ENCODE data around the gene TANK. TPM values are rescaled to one million over a fixed set of nuclear protein-coding genes. Genes with fewer than 3 reads are reported as not detected.

The TANK gene
- total and polyA plus RNA-seq, 2 of the 13 experiments (the other 11 are each of a cell fraction or from before 2014, with no cell fraction given), result 66.9 to 96.1 TPM

- TF ChIP-seq SOX6 (IDR thresholded peaks at IDR 0.05), result no peak
- peak; percentile 96 for TF ChIP-seq SOX6 (CRISPR knock-in tag; IDR thresholded peaks at IDR 0.05)
- peak; percentile 67; the same call in 1 of the 2 replicates for TF ChIP-seq ZSCAN21 (CRISPR knock-in tag; IDR thresholded peaks at IDR 0.05; ENCODE audit: borderline replicate concordance)
- TF ChIP-seq ZBED4 (CRISPR knock-in tag; IDR thresholded peaks at IDR 0.05; ENCODE audit: borderline replicate concordance), result peak; percentile 63; the same call in 1 of the 2 replicates
- TF ChIP-seq, protein P1, sequence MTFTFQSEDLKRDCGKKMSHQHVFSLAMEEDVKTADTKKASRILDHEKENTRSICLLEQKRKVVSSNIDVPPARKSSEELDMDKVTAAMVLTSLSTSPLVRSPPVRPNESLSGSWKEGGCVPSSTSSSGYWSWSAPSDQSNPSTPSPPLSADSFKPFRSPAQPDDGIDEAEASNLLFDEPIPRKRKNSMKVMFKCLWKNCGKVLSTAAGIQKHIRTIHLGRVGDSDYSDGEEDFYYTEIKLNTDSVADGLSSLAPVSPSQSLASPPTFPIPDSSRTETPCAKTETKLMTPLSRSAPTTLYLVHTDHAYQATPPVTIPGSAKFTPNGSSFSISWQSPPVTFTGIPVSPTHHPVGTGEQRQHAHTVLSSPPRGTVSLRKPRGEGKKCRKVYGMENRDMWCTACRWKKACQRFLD (CRISPR knock-in tag; IDR thresholded peaks at IDR 0.05; ENCODE audit: borderline replicate concordance), result peak; percentile 90; the same call in 1 of the 2 replicates
- TF ChIP-seq CEBPZ (IDR thresholded peaks at IDR 0.05; ENCODE audit: low read length), result no peak
- peak; percentile 62; the same call in 1 of the 2 replicates for TF ChIP-seq MEIS1 (CRISPR knock-in tag; IDR thresholded peaks at IDR 0.05; ENCODE audit: borderline replicate concordance)
- TF ChIP-seq ZNF335 (CRISPR knock-in tag; IDR thresholded peaks at IDR 0.05), result peak; percentile 92
- peak; percentile 95 for TF ChIP-seq TBL1XR1 (IDR thresholded peaks at IDR 0.05; ENCODE audit: borderline replicate concordance, low read length, partially characterized antibody)
- peak; percentile 71; the same call in 1 of the 2 replicates for TF ChIP-seq ZNF816 (CRISPR knock-in tag; IDR thresholded peaks at IDR 0.05; ENCODE audit: borderline replicate concordance)
- TF ChIP-seq NONO (IDR thresholded peaks at IDR 0.05), result no peak
- peak; percentile 69 for TF ChIP-seq NONO (CRISPR knock-in tag; conservative IDR thresholded peaks at IDR 0.05)
- TF ChIP-seq, protein P2, sequence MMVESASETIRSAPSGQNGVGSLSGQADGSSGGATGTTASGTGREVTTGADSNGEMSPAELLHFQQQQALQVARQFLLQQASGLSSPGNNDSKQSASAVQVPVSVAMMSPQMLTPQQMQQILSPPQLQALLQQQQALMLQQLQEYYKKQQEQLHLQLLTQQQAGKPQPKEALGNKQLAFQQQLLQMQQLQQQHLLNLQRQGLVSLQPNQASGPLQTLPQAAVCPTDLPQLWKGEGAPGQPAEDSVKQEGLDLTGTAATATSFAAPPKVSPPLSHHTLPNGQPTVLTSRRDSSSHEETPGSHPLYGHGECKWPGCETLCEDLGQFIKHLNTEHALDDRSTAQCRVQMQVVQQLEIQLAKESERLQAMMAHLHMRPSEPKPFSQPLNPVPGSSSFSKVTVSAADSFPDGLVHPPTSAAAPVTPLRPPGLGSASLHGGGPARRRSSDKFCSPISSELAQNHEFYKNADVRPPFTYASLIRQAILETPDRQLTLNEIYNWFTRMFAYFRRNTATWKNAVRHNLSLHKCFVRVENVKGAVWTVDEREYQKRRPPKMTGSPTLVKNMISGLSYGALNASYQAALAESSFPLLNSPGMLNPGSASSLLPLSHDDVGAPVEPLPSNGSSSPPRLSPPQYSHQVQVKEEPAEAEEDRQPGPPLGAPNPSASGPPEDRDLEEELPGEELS (CRISPR knock-in tag; IDR thresholded peaks at IDR 0.05), result peak; percentile 97
- TF ChIP-seq NFE2L1 (CRISPR knock-in tag; IDR thresholded peaks at IDR 0.05; ENCODE audit: borderline replicate concordance), result no peak
- no peak for TF ChIP-seq ZNF562 (CRISPR knock-in tag; IDR thresholded peaks at IDR 0.05; ENCODE audit: borderline replicate concordance)
- no peak for TF ChIP-seq ZNF383 (CRISPR knock-in tag; IDR thresholded peaks at IDR 0.05; ENCODE audit: borderline replicate concordance)
- peak; percentile 92 for TF ChIP-seq ZMYM4 (CRISPR knock-in tag; IDR thresholded peaks at IDR 0.05)
- no peak for TF ChIP-seq KLF13 (CRISPR knock-in tag; IDR thresholded peaks at IDR 0.05)
Measured at GRCh38 chr2:161160226-161161073, at the start of gene TANK (continued).

Data from HepG2 (cell line).